NCI-H1417 treated with DMSO at 0.1 percent for 48 hours (cell line): ENCODE results near the gene CDK16.

Experiments used
- DNase-seq: peaks from one replicate; lab custom pipeline; 2025; lab: John Stamatoyannopoulos, UW

The CDK16 gene

GRCh38 chrX:47186096-47186740 is 32.3 kb upstream of the CDK16 start:
- DNase-seq = no peak

- DNase-seq = no peak
These were observed 31.3 kb upstream of the CDK16 start for GRCh38 chrX:47187106-47187677.

- no peak for DNase-seq
These were observed 28.6 kb upstream of the CDK16 start for GRCh38 chrX:47189906-47190305.

GRCh38 chrX:47190445-47191269 is 27.8 kb upstream of the CDK16 start:
- peak; percentile 83 for DNase-seq

- DNase-seq = peak; percentile 11
These were observed 27.1 kb upstream of the CDK16 start for GRCh38 chrX:47191331-47191730.

- no peak for DNase-seq
These were observed 26.6 kb upstream of the CDK16 start for GRCh38 chrX:47191806-47192401.

- peak; percentile 96 for DNase-seq
These were observed 24.8 kb upstream of the CDK16 start, which contains the start of gene UBA1 for GRCh38 chrX:47193475-47194193. Gene UBA1, plus strand, starts transcription at chrX:47193829. Its CDS starts 4,974 bp downstream, at chrX:47198803.

GRCh38 chrX:47194194-47194787 is 24.2 kb upstream of the CDK16 start:
- no peak for DNase-seq

- DNase-seq = no peak
These were observed 22.4 kb upstream of the CDK16 start for GRCh38 chrX:47196098-47196497.

GRCh38 chrX:47197526-47197925 is 21.0 kb upstream of the CDK16 start:
- no peak for DNase-seq

- DNase-seq = no peak
These were observed 20.3 kb upstream of the CDK16 start for GRCh38 chrX:47198026-47198686.

- no peak for DNase-seq
These were observed 19.8 kb upstream of the CDK16 start for GRCh38 chrX:47198687-47199080.

- DNase-seq = no peak
These were observed 19.2 kb upstream of the CDK16 start for GRCh38 chrX:47199286-47199685.

- no peak for DNase-seq
These were observed 17.9 kb upstream of the CDK16 start for GRCh38 chrX:47200385-47201150.

- no peak for DNase-seq
These were observed 17.0 kb upstream of the CDK16 start for GRCh38 chrX:47201345-47201944.

GRCh38 chrX:47202316-47202715 is 16.2 kb upstream of the CDK16 start:
- DNase-seq = no peak

- no peak for DNase-seq
These were observed 15.6 kb upstream of the CDK16 start for GRCh38 chrX:47202877-47203276.

- no peak for DNase-seq
These were observed 13.5 kb upstream of the CDK16 start for GRCh38 chrX:47204970-47205369.

- DNase-seq = no peak
These were observed 12.2 kb upstream of the CDK16 start for GRCh38 chrX:47206316-47206715.

GRCh38 chrX:47208108-47208507 is 10.4 kb upstream of the CDK16 start:
- DNase-seq = no peak
